HG03469 (cell line): ENCODE results near the gene PLSCR2.
"Not testable (repeated sequence)": the region's sequence is repeated elsewhere in the genome, so short reads cannot be mapped to it uniquely, and the experiment has no call there.

ENCODE experiments used
- ATAC-seq: cut with Tn5 transposase; IDR thresholded peaks from one replicate; pipeline ENCODE4 v1.9.1; 2021; ENCODE audit warnings: mild to moderate bottlenecking, moderate library complexity, moderate number of reproducible peaks; ENCODE audit not compliant: unreplicated experiment

PLSCR2 gene, protein sequence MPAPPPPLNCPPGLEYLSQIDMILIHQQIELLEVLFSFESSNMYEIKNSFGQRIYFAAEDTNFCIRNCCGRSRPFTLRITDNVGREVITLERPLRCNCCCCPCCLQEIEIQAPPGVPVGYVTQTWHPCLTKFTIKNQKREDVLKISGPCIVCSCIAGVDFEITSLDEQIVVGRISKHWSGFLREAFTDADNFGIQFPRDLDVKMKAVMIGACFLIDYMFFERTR

DNA sequence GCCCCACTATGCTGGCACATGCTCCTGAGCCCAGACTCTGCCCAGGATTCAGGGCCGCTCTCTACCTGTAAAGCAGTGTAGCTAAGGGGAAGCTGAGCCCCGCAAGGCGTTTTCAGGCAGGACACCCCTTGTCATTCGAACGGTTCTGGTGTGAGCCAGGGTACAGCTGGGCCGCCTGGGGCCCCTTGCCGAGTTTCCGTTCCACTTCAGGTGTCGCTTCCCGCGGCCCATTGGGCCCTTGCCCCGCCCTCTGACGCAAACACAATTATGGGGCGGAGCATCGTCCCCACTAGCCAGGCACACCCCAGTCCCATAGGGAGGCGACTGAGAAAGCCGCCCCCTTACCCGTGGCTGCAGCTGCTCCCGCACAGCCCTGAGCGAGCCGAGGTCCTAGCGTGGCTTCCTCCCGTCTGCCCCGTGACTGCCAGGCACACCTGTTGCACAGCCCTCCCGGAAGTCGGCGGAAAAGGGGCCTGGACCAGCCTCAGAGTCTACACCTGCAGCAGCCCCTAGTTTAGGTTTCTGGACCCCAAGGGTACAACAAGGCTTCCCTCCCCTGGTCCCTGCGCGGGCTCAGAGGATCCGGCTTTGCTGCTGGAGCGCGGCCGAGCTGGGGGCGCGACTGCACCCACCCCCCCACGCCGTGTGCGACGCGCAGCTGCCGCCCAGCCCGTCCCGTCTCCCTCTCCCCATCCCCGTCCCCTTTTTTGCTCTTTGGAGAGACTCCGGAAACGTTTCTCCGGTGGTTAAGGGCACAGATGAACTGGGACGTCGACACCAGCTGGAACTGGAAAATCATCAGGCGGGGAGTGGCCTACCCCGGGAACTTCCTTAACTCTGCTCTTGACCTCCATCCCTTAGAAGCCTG lies at the start of gene PLSCR2:
Gene PLSCR2, minus strand, starts transcription at position 412 of the 868 bp plus-strand sequence. CDS start 9,657 bp downstream, outside the sequence.
- peak; percentile 98 for ATAC-seq

DNA sequence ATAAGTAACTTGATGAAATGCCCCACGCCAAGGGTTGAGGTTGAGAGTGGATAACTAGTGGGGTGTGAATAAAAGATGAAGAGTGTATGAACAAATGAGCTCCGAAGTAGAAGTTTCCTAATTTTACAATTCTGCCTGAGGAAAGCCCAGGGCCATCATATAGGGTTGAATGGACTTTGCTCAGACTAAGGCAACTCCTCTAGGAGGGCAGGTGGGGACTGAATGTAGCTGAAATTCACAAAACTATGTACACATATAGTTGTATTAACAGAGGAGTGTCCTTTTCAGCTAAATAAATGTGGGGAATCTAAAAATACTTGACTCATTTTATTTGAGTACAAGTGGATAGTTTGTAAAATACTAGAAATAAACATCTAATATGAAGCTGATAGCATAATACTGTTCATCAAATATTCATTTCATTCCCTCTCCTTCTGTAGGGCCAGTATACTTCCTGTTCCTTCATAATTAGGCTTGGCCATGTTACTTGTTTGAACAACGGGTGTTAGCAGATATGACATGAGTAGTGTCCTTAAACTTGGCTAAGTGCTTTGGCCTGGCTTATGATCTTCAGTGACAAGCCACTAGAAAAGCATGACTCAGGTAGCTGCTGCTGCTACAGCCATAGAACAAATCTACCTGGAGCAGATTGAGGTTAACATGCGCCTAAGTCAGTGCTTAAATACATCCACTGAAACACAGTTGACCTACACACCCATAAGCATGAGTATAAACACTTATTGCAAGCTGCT lies 48.5 kb upstream of the PLSCR2 start:
- ATAC-seq: no peak

DNA sequence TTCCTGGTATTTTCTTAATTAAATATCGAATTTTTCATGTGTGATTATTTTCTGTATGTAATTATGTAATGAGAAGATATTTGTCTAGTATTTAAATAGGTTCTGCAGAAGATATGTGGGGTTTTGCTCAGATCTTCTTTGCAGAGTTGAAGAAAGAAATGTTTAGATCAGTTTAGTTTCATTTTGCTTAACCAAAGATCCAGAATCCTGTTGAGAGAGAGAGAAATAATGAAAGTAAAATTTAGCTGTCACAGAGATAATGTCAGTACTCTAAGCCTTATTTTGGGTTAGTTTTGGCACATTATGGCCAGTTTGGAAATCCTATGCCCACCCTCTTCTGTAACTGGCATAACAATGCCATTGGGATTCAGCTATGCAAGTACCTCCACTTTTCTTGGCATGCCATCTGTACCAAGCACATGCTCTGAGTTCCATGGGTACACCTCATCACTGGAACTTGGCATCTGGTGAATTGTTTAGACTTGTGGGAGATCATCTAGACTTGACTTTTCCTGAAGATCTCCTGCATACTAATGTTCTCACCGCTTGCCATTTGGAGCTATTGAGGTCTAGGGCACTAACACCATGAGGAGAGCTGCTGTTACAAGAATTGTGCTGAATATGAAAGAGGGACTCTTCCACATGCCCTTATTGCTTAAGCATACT lies 44.2 kb upstream of the PLSCR2 start:
- ATAC-seq: no peak

DNA sequence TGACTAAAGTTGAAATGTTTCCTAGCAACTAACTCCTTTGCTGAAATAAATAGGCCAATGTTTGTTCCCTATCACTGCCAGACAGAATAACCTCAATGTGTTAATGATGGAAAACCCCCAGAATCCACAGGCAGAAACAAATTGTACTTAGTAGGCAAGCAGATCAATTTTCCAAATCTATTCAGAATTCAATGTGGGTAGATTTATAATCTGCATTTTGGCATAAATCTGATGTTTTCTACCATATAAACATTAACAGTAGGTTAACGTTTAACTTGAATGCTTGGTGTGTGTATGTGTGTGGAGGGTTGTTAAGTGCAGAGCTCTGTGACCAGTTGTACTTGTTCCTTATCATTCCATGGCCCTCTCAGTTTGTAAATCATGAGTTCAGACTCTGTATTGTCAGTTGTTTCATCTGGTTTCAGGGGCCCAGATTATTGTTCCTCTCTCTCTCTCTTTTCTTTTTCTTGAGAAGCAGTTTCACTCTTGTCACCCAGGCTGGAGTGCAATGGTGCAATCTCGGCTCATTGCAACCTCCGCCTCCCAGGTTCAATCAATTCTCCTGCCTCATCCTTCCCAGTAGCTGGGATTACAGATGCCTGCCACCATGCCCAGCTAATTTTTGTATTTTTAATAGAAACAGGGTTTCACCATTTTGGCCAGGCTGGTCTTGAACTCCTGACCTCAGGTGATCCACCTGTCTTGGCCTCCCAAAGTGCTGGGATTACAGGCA lies 42.2 kb upstream of the PLSCR2 start:
- no peak for ATAC-seq

DNA sequence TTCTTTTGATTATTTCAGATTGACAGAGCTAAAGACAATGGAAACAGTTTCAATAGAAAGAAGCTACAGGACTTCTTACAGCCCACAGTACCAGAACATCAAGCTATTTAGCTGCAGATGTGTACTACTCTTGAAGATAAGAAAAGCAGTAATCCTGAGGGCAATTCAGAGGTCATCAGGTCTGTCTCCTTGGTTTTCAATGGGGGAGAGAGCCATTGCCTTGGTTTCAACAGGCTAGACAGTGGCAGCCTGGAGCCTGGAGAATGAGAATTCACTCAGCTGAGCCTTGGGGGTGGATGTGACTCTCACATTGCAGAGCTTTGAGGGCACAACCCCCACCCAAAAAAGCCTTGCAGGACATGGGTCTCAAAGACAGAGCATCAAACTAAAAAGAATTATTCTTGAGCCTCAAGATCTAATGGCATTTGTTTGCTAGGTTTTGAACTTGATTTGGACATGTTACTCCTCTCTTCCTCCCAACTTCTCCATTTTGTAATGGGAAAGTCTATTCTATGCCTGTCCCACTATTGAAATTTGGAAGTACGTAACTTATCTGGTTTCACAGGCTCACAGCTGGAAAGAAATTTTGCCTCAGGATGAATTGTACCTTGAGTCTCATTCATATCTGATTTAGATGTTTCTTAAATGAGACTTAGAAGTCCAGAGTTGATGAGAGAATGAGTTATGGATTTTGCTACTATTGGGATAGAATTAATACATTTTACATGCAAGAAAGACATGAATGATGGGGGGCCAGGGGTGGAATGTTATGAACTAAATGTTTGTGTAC lies 38.2 kb upstream of the PLSCR2 start:
- no peak for ATAC-seq

DNA sequence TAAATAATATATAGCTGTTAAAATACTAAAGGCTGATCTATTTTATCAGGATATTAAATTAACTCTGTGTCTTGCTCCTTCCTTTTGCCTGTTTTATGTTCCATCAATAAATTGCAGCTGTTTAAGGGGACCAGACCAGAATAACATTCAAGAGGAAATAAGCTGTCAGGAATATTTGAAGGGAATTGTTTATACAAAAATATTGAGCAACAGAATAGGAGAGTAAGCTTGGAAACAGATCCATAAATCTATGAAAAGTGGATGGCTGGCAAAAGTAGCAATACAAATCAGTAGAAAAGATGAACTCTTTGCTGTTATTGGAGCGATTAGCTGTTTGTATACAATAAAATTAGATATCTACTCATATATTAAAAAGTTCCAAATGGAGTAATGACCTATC lies 36.2 kb upstream of the PLSCR2 start:
- no peak for ATAC-seq

DNA sequence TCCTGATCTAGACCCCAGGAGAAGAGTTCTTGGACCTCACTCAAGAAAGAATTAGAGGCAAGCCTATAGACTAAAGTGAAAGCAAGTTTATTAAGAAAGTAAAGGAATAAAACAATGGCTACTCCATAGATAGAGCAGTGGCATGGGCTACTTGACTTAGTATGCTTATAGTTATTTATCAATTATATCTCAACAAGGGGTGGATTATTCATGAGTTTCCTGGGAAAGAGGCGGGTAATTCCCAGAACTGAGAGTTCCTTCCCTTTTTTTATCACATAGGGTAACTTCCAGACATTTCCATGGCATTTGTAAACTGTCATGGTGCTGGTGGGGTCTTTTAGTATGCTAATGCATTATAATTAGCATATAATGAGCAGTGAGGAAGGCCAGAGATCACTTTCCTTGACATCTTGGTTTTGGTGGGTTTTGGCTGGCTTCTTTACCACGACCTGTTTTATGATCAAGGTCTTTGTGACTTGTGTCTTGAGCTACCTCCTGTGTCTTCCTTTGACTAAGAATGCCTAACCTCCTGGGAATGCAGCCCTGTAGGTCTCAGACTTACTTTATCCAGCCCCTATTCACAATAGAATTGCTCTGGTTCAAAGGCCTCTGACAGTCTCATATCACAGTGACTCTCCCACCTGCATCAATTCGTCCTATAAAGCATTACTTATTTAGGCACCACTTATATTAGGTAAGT lies 35.3 kb upstream of the PLSCR2 start:
- no peak for ATAC-seq

DNA sequence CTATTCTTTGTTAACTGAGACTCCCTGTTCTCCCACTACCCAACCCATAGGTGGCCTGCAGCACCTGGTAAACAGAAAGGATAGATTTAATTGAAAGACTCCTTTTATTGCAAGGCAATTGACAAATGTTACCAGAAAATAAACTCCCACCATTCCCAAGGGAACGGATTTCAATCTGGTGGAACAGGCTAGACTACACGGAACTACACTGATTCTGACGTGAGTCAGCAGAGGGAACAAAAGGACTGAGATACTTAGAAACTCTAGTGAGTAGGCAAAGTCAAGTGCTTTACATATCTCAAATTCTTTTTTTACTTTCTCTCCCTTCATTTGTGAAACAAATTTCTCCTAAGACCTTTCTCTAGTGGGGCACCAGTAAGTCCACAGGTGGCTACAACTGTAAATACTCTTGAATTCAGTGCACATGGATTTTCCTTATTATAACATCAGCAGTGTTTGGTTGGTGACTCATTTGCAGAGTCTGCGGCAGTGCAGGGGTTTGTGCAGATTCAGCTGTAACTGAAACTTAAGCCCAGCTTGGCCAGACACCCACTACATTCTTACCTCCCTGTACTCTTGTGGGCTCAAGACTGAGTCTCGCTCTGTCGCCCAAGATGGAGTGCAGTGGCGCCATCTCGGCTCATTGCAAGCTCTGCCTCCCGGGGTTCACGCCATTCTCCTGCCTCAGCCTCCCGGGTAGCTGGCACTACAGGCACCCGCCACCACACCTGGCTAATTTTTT lies 34.3 kb upstream of the PLSCR2 start:
- ATAC-seq: peak; percentile 92

DNA sequence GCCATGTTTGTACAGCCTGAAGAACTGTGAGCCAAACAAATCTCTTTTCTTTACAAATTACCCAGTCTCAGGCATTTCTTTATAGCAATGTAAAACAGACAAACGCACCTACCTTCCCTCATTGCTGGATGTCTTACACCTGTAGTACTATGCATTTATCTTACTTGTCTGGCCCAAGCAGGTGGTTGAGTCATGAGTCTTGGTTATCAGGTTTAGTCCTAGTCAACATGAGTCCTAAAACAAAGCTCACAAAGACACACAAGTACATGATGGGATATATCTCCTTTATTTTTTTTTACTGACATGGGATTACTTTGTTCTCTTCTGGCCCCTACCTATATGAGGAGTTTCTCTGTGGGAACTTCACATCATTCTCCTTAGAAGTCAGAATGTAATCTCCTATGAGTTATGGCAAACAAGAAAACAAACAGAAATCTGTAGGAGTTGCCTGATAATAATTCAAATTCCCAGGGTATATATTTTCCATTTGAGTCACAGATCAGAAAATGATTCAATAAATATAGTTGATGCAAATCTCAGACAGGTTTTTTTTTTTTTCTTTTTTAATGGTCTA lies 33.6 kb upstream of the PLSCR2 start:
- ATAC-seq: no peak

DNA sequence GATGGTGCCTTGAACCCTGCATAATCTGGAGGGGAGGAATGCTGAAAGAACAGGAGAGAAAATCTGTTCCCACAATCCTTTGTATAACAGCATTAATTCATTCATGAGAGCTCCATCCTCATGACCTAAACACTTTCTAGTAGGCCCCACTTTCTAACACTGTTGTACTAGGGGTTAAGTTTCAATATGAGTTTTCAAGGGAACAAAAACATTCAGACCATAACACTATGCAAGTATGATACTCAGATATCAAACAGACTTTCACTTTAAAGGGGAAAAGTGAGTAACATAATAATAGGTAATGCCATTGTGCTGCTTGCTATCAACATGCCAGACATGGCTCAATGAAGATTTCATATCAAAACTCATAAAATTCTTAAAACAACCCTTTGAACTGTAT lies 32.4 kb upstream of the PLSCR2 start:
- ATAC-seq: peak; percentile 37

DNA sequence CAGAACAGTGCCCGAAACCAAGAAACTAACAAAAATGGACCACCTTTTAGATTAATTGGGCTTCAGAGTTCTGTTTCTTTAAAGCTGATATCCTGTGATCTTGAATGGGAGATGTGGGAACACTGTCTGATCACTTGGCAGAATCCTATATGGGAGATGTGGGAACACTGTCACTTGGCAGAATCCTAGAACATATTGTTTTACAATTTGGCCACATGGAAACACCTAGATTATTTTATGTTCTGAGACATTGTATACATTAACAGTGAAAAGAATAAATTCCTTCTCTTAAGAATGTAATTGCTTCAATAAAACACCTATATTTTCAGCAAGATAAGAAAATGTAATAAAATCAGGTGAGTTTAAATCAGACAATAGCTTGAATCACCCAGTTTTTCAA lies 30.3 kb upstream of the PLSCR2 start:
- ATAC-seq: no peak

DNA sequence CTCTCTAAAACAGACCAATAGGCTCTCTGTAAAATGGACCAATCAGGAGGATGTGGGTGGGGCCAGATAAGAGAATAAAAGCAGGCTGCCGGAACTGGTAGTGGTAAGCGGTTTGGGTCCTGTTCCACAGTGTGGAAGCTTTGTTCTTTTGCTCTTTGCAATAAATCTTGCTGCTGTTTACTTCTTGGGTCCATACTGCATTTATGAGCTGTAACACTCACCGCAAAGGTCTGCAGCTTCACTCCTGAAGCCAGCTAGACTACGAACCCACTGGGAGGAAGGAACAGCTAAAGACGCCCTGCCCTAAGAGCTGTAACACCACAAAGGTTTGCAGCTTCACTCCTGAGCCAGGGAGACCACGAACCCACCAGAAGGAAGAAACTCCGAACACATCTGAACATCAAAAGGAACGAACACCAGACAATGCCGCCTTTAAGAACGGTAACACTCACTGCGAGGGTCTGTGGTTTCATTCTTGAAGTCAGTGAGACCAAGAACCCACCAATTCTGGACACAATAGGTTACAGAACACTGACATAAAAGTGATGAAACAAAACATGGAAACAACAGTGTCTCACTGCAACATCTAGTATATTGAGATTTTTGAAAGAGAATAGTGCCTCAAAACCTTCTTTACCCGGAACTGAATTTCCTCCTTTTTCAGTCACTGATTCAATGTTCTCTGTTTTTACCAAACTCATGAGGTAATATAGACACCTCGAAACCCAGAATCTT lies 28.8 kb upstream of the PLSCR2 start:
- ATAC-seq: no peak

DNA sequence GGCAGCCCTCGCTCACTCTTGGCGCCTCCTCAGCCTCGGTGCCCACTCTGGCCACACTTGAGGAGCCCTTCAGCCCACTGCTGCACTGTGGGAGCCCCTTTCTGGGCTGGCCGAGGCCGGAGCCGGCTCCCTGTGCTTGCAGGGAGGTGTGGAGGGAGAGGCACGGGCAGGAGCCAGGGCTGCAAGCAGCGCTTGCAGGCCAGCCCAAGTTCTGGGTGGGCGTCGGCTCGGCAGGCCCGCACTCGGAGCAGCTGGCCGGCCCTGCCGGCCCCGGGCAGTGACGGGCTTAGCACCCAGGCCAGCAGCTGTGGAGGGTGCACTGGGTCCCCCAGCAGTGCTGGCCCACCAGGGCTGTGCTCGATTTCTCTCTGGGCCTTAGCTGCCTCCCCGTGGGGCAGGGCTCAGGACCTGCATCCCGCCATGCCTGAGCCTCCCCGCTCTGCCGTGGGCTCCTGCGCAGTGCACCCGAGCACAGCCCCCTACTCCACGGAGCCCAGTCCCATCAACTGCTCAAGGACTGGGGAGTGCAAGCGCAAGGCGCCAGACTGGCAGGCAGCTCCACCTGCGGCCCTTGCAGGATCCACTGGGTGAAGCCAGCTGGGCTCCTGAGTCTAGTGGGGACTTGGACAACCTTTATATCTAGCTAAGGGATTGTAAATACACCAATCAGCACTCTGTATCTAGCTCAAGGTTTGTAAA lies 27.9 kb upstream of the PLSCR2 start:
- not testable (repeated sequence) for ATAC-seq

DNA sequence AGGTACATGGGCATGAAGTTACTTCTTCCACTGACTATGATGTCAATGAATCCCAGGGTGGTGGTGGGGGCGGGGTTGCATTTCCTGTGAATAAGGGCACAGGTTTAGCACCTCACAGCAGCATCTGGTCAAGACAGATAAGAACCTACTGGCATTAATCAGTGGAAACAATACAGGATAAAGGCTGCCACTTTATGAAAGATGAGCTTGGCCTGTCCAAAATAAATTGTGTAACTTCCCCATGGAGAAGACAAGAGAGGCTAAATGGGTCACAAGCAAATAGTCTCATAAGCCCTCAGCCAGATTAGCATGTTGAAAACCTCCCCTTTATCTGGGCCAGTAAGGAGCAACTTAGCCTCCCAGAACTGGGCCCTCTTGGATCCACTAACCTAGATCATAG lies 27.4 kb upstream of the PLSCR2 start:
- no peak for ATAC-seq

DNA sequence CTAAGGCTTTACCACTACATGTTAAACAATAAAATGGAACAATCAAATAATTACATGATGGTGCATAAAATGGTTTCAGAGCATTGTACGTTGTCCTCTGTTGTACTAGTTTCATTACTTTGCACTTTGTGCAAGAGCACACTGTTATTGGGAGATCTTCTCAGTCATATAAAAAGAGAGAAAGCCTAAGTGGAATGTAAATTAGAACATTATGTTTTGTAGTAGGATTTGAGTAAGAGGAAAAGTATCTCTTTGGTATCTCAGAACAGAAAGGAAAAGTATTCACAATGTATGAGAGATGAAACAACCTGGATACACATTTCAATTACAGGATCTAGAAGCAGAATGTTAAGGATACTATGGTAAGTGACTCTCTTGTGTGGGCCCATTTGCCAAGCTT lies 26.9 kb upstream of the PLSCR2 start:
- no peak for ATAC-seq

DNA sequence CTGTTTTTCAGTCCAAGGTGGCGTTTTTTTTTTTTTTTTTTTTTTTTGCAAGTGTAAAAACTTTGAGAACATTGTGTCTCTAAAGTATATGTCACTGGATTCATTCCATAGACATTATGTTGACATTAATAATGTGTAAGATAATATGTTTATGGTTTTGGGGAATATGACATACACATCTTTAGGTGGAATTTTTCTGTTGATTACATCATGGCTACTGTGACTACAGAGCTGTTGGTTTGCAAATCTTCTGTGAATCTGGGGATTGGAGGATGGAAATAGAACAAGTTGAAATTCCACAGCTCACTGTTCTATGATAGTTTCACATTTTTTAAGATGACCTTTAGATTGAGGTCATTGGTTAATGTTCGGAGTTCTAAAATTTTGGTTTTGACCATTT lies 24.4 kb upstream of the PLSCR2 start:
- no peak for ATAC-seq

DNA sequence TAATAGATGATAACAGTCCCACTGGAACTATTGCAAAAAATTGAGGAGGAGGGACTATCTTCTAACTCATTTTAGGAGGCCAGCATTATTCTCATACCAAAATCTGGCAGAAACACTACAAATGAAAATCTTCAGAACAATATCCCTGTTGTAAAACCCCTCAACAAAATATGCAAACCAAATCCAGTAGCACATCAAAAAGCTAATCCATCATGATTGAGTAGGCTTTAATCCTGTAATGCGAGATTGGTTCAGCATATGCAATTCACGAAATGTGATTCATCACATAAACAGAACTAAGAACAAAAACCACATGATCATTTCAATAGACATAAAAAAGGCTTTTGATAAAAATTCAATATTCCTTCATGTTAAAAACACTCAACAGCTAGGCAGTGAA lies 23.9 kb upstream of the PLSCR2 start:
- ATAC-seq: no peak
